ENCODE measurements around the gene SCAP.

GRCh38 chr3:47478022-47478421 lies 2.3 kb upstream of the SCAP start:
- no peak for TF ChIP-seq POLR2A (IDR thresholded peaks at IDR 0.05; ENCODE audit: borderline replicate concordance, extremely low read depth, insufficient read depth, insufficient read length)
- TF ChIP-seq, protein P1, sequence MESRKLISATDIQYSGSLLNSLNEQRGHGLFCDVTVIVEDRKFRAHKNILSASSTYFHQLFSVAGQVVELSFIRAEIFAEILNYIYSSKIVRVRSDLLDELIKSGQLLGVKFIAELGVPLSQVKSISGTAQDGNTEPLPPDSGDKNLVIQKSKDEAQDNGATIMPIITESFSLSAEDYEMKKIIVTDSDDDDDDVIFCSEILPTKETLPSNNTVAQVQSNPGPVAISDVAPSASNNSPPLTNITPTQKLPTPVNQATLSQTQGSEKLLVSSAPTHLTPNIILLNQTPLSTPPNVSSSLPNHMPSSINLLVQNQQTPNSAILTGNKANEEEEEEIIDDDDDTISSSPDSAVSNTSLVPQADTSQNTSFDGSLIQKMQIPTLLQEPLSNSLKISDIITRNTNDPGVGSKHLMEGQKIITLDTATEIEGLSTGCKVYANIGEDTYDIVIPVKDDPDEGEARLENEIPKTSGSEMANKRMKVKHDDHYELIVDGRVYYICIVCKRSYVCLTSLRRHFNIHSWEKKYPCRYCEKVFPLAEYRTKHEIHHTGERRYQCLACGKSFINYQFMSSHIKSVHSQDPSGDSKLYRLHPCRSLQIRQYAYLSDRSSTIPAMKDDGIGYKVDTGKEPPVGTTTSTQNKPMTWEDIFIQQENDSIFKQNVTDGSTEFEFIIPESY (IDR thresholded peaks at IDR 0.05; ENCODE audit: extremely low read depth, insufficient replicate concordance, low read length) = no peak
- no peak for TF ChIP-seq SP1 (IDR thresholded peaks at IDR 0.05; ENCODE audit: low read depth)
- no peak for TF ChIP-seq CTCF (IDR thresholded peaks at IDR 0.05 in 2 of 3, conservative IDR thresholded peaks at IDR 0.05 in 1 of 3; ENCODE audit: borderline replicate concordance in 1 of 3, insufficient read depth in 1 of 3, low read depth in 2 of 3, low read length in 2 of 3)
- TF ChIP-seq EZH2 (IDR thresholded peaks at IDR 0.05) = no peak
- no peak for TF ChIP-seq CEBPB (IDR thresholded peaks at IDR 0.05; ENCODE audit: low read depth)
- no peak for TF ChIP-seq YY1 (IDR thresholded peaks at IDR 0.05; ENCODE audit: extremely low read depth, insufficient replicate concordance, low read depth, low read length)
- TF ChIP-seq RAD21 (IDR thresholded peaks at IDR 0.05; ENCODE audit: low read depth) = no peak
- TF ChIP-seq, protein P2, sequence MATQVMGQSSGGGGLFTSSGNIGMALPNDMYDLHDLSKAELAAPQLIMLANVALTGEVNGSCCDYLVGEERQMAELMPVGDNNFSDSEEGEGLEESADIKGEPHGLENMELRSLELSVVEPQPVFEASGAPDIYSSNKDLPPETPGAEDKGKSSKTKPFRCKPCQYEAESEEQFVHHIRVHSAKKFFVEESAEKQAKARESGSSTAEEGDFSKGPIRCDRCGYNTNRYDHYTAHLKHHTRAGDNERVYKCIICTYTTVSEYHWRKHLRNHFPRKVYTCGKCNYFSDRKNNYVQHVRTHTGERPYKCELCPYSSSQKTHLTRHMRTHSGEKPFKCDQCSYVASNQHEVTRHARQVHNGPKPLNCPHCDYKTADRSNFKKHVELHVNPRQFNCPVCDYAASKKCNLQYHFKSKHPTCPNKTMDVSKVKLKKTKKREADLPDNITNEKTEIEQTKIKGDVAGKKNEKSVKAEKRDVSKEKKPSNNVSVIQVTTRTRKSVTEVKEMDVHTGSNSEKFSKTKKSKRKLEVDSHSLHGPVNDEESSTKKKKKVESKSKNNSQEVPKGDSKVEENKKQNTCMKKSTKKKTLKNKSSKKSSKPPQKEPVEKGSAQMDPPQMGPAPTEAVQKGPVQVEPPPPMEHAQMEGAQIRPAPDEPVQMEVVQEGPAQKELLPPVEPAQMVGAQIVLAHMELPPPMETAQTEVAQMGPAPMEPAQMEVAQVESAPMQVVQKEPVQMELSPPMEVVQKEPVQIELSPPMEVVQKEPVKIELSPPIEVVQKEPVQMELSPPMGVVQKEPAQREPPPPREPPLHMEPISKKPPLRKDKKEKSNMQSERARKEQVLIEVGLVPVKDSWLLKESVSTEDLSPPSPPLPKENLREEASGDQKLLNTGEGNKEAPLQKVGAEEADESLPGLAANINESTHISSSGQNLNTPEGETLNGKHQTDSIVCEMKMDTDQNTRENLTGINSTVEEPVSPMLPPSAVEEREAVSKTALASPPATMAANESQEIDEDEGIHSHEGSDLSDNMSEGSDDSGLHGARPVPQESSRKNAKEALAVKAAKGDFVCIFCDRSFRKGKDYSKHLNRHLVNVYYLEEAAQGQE (IDR thresholded peaks at IDR 0.05; ENCODE audit: low read depth) = no peak

Measured in HCT116 (cell line).